Measurements from ENCODE around the gene CNOT9. TPM values are rescaled to one million over a fixed set of nuclear protein-coding genes. Genes with fewer than 3 reads are reported as not detected.

CNOT9 gene
- total and polyA plus RNA-seq, 2 of the 13 experiments (the other 11 are each of a cell fraction or from before 2014, with no cell fraction given): 82.6 to 92.4 TPM

DNA sequence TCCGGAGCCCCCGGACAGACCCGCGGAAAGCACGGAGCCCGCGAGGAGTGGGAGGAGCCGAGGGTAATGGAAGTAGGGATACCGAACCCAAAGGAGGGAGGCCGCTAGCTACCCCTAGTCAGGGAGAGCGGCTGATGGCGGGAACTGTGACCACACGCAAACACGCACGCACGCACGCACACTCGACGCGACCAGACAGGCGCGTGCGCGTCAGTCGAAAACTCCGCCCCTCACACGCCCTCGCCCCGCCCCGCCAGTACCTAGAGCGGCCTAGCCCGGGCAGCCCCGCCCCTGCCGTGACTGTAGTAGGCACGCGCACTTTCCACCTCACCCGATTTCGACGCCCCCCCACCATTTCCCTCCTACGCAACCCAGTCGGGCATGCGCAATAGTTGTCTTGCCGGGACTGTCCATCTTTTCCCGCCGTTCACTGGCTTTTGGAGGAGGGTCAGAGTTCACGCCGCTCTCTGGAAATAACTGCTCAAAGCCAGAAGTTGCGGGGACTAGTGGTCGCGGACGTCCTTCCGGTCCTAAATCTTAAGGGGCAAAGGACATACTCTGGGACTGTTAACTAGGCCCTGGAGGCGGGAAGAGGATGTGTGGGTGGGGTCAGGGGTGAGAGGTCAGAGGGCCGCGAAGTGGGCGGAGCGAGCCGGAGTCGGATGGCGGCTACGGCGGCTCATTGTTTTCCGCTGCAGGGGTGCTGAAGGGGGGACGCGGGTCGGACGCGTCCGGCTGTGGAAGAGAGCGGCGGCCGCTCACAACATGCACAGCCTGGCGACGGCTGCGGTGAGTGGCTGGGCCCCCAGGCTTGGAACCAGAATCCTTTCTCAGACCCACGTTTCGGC lies at the start of gene CNOT9, which contains the start of gene USP37 (continued):
- TF ChIP-seq, protein P1, sequence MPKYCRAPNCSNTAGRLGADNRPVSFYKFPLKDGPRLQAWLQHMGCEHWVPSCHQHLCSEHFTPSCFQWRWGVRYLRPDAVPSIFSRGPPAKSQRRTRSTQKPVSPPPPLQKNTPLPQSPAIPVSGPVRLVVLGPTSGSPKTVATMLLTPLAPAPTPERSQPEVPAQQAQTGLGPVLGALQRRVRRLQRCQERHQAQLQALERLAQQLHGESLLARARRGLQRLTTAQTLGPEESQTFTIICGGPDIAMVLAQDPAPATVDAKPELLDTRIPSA (CRISPR knock-in tag; IDR thresholded peaks at IDR 0.05; ENCODE audit: borderline replicate concordance): peak; percentile 91; the same call in 1 of the 2 replicates
- TF ChIP-seq ZBTB7B (CRISPR knock-in tag; IDR thresholded peaks at IDR 0.05) (no peak; the same call in 1 of the 2 replicates), ZNF75D (CRISPR knock-in tag; IDR thresholded peaks at IDR 0.05; ENCODE audit: borderline replicate concordance) (peak; percentile 74; the same call in 1 of the 2 replicates), KDM1A (CRISPR knock-in tag; IDR thresholded peaks at IDR 0.05) (peak; percentile 56; the same call in 1 of the 2 replicates), JDP2 (CRISPR knock-in tag; IDR thresholded peaks at IDR 0.05; ENCODE audit: borderline replicate concordance) (peak; percentile 93), ZFP1 (CRISPR knock-in tag; IDR thresholded peaks at IDR 0.05) (no peak; the same call in 1 of the 2 replicates), ZBTB21 (CRISPR knock-in tag; IDR thresholded peaks at IDR 0.05) (no peak), ZZZ3 (CRISPR knock-in tag; IDR thresholded peaks at IDR 0.05; ENCODE audit: borderline replicate concordance) (no peak; the same call in 1 of the 2 replicates), SOX13 (IDR thresholded peaks at IDR 0.05) (0 out of 2 replicates have a peak, but pooled peaks have one; percentile 44), SOX13 (CRISPR knock-in tag; conservative IDR thresholded peaks at IDR 0.05 in 1 of 2, IDR thresholded peaks at IDR 0.05 in 1 of 2) (0 out of 4 replicates have a peak, but pooled peaks of 1 of the 2 experiments have one; percentile 0)
- TF ChIP-seq, protein P2, sequence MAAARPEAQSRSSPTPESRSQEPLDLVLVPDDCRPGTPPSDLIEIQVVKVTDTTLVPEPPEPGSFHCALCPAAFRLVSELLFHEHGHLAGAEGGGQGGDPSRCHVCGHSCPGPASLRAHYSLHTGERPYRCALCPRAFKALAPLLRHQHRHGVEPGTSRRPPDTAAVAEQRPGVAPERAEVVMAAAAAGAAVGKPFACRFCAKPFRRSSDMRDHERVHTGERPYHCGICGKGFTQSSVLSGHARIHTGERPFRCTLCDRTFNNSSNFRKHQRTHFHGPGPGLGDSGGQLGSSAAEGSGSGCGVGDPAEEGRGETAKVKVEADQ (CRISPR knock-in tag; IDR thresholded peaks at IDR 0.05; ENCODE audit: borderline replicate concordance): peak; percentile 56; the same call in 1 of the 2 replicates
- TF ChIP-seq, protein P3, sequence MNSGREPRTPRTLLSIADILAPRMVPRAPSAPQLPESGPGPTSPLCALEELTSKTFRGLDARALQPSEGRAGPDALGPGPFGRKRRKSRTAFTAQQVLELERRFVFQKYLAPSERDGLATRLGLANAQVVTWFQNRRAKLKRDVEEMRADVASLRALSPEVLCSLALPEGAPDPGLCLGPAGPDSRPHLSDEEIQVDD (CRISPR knock-in tag; IDR thresholded peaks at IDR 0.05; ENCODE audit: borderline replicate concordance): peak; percentile 86; the same call in 1 of the 2 replicates
- TF ChIP-seq, protein P4, sequence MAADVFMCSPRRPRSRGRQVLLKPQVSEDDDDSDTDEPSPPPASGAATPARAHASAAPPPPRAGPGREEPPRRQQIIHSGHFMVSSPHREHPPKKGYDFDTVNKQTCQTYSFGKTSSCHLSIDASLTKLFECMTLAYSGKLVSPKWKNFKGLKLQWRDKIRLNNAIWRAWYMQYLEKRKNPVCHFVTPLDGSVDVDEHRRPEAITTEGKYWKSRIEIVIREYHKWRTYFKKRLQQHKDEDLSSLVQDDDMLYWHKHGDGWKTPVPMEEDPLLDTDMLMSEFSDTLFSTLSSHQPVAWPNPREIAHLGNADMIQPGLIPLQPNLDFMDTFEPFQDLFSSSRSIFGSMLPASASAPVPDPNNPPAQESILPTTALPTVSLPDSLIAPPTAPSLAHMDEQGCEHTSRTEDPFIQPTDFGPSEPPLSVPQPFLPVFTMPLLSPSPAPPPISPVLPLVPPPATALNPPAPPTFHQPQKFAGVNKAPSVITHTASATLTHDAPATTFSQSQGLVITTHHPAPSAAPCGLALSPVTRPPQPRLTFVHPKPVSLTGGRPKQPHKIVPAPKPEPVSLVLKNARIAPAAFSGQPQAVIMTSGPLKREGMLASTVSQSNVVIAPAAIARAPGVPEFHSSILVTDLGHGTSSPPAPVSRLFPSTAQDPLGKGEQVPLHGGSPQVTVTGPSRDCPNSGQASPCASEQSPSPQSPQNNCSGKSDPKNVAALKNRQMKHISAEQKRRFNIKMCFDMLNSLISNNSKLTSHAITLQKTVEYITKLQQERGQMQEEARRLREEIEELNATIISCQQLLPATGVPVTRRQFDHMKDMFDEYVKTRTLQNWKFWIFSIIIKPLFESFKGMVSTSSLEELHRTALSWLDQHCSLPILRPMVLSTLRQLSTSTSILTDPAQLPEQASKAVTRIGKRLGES (CRISPR knock-in tag; IDR thresholded peaks at IDR 0.05; ENCODE audit: borderline replicate concordance): peak; percentile 75; the same call in 1 of the 2 replicates
- TF ChIP-seq, protein P5, sequence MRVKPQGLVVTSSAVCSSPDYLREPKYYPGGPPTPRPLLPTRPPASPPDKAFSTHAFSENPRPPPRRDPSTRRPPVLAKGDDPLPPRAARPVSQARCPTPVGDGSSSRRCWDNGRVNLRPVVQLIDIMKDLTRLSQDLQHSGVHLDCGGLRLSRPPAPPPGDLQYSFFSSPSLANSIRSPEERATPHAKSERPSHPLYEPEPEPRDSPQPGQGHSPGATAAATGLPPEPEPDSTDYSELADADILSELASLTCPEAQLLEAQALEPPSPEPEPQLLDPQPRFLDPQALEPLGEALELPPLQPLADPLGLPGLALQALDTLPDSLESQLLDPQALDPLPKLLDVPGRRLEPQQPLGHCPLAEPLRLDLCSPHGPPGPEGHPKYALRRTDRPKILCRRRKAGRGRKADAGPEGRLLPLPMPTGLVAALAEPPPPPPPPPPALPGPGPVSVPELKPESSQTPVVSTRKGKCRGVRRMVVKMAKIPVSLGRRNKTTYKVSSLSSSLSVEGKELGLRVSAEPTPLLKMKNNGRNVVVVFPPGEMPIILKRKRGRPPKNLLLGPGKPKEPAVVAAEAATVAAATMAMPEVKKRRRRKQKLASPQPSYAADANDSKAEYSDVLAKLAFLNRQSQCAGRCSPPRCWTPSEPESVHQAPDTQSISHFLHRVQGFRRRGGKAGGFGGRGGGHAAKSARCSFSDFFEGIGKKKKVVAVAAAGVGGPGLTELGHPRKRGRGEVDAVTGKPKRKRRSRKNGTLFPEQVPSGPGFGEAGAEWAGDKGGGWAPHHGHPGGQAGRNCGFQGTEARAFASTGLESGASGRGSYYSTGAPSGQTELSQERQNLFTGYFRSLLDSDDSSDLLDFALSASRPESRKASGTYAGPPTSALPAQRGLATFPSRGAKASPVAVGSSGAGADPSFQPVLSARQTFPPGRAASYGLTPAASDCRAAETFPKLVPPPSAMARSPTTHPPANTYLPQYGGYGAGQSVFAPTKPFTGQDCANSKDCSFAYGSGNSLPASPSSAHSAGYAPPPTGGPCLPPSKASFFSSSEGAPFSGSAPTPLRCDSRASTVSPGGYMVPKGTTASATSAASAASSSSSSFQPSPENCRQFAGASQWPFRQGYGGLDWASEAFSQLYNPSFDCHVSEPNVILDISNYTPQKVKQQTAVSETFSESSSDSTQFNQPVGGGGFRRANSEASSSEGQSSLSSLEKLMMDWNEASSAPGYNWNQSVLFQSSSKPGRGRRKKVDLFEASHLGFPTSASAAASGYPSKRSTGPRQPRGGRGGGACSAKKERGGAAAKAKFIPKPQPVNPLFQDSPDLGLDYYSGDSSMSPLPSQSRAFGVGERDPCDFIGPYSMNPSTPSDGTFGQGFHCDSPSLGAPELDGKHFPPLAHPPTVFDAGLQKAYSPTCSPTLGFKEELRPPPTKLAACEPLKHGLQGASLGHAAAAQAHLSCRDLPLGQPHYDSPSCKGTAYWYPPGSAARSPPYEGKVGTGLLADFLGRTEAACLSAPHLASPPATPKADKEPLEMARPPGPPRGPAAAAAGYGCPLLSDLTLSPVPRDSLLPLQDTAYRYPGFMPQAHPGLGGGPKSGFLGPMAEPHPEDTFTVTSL (CRISPR knock-in tag; IDR thresholded peaks at IDR 0.05; ENCODE audit: borderline replicate concordance): peak; percentile 69; the same call in 1 of the 2 replicates
- TF ChIP-seq, protein P6, sequence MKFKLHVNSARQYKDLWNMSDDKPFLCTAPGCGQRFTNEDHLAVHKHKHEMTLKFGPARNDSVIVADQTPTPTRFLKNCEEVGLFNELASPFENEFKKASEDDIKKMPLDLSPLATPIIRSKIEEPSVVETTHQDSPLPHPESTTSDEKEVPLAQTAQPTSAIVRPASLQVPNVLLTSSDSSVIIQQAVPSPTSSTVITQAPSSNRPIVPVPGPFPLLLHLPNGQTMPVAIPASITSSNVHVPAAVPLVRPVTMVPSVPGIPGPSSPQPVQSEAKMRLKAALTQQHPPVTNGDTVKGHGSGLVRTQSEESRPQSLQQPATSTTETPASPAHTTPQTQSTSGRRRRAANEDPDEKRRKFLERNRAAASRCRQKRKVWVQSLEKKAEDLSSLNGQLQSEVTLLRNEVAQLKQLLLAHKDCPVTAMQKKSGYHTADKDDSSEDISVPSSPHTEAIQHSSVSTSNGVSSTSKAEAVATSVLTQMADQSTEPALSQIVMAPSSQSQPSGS (CRISPR knock-in tag; IDR thresholded peaks at IDR 0.05): peak; percentile 63; the same call in 1 of the 2 replicates

Data from HepG2 (cell line).